Daoy (cell line): ENCODE data around the gene JAK1. TPM values are rescaled to one million over a fixed set of nuclear protein-coding genes. Genes with fewer than 3 reads are reported as not detected.
"Not testable (repeated sequence)": the region's sequence is repeated elsewhere in the genome, so short reads cannot be mapped to it uniquely, and the experiment has no call there.

Experiments used
- DNase-seq: peaks from one replicate; pipeline ENCODE4 v3.0.0-alpha.2; 2015; ENCODE audit warnings: low read depth
- total RNA-seq: library from RNA; depleted of rRNA; stranded (reverse); fragments of >200 nt; shearing (Covaris generic); gene quantifications from 2 replicates; pipeline ENCODE4 v1.2.3, GENCODE V29; 2014

Gene JAK1
- total RNA-seq, 1 experiment from 2014 or later: 70.3 TPM

DNA sequence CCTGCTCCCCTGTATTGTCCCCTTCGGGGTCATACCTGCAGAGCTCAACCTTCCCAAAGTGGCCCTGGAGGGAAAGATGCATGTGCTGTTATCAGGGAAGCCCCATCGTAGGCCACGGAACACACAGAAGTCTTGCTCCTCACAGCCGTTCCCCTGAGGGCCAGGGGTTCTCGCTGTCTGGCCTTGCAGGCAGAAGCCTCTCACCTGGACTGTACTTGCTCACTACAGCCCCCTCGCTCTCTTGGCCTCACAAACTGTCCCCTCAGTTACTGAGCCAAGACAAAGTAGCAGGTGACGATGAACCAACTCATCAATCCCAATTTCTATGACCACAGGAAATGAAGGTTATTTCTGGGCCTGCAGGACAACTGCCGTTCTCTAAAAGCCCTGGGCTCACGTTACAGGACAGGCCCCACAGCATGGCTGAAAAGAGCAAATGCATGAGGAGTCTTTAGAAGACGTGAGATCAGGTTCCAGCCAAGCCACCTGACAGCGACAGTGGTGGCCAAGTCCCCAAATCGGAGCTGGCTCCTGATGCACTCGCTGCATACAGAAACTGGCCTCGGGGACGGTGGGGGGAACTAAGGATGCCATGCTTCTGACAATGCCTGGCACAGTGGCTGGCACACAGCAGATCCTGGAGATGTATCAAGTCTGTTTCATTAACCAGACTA, 126.5 kb downstream of the JAK1 start:
- no peak for DNase-seq

- no peak for DNase-seq
These were observed 127.1 kb downstream of the JAK1 start for GRCh38 chr1:64839261-64839660.

- peak; percentile 18 for DNase-seq
These were observed 127.9 kb downstream of the JAK1 start for GRCh38 chr1:64838486-64838885.

- DNase-seq: no peak
These were observed 129.5 kb downstream of the JAK1 start for GRCh38 chr1:64836802-64837201.

DNA sequence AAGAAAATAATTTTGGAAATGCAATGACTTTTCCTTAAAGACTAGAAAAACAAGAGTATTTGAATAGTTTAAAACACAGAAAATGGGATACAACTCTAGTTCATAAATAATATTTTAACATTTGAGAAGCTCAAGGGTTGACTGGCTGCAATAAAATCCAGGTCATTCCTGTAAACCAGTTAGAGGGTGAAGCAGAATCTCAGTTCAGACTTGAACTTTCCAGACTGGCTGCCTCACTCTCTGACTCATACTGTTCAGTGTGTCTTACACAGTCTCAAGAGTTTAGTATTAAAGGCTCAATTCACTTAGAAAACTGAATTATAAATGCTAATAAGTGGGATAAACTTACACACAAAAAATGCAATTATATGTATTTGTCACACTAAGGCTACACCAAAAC, 131.6 kb downstream of the JAK1 start:
- DNase-seq: peak; percentile 19

GRCh38 chr1:64830030-64830651, 136.2 kb downstream of the JAK1 start:
- DNase-seq: no peak

- no peak for DNase-seq
These were observed 136.8 kb downstream of the JAK1 start for GRCh38 chr1:64829411-64830029.

DNA sequence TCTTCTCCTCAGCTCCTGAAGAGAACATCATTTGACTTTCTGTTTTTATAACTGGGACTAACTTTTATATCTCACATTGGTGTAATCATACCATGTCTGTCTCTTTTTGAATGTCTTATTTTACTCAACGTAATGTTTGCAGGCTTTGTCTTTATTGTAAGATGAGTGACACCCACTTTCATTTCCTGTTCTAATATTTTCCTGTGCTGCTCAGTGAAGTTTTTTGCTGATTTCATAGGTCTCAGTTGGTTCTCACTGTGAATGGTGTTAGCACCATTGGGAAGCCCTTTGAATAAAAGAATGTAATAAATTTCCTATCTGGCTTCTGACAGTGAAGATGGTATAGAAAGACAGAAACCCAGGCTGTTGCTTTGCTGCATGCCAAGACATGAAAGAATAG, 137.5 kb downstream of the JAK1 start:
- no peak for DNase-seq

DNA sequence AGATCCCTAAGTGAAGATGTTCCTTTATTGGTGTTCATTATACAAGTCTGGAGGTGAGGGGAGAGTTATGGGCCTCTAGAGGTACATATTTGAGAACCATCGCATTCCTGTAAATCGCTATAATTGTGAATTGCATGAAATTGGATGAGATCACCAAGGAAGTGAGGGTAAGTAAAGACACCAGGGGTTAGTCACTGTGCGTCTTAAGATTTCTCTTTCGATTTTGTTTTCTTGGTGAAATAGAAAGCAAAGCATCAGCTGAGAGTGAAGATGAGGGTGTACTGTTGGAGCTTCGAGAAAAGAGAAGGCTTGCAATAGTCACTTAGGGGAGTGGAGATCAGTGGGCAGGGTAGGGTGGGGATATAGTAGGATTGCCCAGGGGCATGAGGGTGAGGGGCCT, 139.4 kb downstream of the JAK1 start:
- DNase-seq: peak; percentile 54

DNA sequence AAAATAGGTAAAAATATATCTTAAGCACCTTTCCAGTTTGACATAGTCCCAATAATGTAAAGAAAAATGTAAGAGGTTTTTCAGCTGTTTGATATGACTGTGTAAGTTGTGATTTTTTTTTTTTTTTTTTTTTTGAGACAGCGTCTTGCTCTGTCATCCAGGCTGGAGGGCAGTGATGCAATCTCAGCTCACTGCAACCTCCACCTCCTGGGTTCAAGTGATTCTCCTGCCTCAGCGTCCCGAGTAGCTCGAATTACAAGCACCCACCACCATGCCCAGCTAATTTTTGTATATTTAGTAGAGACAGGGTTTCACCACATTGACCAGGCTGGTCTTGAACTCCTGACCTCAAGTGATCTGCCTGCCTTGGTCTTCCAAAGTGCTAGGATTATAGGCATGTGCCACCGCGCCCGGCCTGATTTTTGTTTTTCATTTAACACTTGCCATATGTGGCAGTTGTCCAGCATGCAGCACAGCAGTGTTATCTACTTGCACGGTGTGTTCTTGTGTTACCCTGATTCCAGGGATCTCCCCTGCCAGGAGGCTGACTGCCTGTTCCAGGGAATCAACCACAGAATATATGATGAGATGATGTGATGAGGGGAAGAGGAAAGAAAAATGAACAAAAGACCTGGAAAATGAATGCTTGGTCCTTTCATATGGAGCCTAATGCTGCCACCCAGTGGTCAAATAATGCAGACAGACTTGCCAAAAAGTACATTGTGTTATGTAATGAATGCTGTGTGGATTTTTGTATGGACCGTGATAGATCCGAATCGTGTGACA, 142.5 kb downstream of the JAK1 start:
- DNase-seq: peak; percentile 68

DNA sequence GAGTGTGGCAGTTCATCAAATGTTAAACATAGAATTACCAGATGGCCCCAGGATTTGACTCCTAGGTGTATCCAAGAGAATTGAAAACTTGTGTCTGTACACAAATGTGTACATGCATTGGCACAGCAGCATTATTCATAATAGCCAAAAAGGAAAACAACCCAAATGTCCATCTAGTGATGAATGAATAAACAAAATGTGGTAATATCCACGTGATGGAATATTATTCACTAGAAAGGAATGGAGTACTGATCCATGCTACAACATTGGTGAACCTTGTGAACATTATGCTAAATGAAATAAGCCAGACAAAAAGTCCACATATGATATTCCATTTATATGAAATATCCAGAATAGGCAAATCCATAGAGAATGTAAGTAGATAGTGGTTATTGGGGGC, 143.7 kb downstream of the JAK1 start:
- no peak for DNase-seq

DNA sequence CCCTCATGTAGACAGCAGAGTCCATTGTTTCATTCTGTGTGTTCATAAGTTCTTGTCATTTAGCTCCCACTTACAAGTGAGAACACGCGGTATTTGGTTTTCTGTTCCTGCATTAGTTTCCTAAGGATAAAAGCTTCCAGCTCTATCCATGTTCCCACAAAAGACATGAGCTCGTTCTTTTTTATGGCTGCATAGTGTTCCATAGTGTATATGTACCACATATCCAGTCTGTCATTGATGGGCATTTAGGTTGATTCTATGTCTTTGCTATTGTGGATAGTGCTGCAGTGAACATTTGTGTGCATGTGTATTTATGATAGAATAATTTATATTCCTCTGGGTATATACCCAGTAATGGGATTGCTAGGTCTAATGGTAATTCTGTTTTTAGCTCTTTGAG, 145.8 kb downstream of the JAK1 start:
- not testable (repeated sequence) for DNase-seq

DNA sequence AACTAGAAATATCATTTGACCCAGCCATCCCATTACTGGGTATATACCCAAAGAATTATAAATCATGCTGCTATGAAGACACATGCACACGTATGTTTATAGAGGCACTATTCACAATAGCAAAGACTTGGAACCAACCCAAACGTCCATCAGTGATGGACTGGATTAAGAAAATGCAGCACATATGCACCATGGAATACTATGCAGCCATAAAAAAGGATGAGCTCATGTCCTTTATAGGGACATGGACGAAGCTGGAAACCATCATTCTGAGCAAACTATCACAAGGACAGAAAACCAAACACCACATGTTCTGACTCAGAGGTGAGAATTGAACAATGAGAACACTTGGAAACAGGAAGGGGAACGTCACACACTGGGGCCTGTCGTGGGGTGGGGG, 149.0 kb downstream of the JAK1 start:
- DNase-seq: not testable (repeated sequence)

DNA sequence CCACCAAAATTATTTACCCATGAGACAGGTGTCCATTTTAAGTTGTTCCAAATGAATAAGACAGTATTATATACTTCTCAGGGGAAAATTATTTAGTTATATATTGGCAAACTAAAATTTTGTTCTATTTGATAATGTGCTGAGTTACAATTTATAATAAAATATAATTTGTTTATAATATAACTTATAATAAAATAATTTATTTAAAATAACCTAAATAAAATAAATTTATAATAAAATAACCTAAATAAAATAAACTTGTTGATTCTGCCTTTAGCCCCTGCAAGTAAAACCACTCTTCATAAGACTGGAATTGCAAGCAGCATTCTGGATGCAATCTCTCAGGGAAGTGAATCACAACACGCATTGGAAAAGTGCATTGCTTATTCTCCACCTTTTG, 151.9 kb downstream of the JAK1 start:
- no peak for DNase-seq

GRCh38 chr1:64811131-64811530, 155.2 kb downstream of the JAK1 start:
- DNase-seq: no peak

DNA sequence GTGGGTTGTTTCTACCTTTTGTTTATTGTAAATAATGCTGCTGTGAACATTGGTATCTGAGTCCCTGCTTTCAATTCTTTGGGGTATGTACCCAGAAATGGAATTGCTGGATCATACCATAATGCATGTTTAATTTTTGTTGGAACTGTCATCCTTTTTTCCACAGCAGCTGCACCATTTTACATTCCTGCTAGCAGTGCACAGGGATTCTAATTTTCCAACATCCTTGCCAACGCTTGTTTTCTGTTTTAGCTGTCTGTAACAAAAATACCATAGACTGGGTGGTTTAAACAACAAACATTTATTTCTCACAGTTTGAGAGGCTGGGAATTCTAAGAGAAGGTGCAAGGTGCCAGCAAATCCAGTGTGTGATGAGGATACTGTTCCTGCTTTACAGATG, 156.3 kb downstream of the JAK1 start:
- DNase-seq: no peak

- DNase-seq: no peak
These were observed 157.0 kb downstream of the JAK1 start for GRCh38 chr1:64809309-64809708.

- DNase-seq: no peak
These were observed 164.4 kb downstream of the JAK1 start for GRCh38 chr1:64801851-64802523.

DNA sequence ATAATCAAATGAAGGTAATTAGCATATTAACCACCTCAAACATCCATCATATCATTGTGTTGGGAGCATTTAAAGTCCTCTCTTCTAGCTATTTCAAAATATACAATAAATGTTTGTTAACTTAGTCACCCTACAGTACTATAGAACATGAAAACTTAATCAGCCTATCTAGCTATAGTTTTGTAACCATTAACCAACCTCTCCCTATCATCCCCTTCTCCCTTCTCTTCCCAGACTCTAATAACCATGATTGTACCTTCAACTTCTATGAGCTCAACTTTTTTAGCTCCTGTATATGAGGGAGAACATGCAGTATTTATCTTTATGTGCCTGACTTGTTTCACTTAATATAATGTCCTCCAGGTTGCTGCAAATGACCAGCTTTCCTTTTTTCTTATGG, 167.5 kb downstream of the JAK1 start:
- no peak for DNase-seq

DNA sequence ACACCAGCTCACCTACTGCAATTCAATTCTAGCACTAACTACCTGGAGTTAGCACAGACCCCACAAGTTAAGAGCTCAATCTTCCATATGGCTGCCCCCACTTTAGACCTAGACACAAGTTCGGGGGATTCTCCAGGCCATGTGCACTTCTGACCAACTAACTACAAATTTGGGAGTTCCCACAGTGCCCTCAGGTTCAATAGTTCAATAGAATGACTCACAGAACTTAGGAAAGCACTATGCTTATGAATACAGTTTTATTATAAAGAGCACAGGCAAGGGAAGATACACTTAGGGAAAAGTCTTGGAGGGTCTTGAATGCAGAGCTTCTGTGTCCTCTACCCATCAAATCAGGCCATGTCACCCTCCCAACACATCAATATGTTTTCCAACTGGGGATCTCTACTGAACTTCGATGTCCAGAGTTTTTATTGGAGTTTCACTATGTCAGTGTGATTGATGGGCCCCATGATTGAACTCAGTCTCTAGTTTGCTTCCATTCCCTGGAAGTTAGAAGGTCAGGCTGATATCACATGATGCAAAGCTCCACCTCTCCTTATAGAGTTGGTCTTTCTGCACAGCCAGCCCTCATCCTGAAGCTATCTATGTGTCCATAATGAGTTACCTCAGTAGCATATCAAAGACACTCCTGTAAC, 175.4 kb downstream of the JAK1 start:
- DNase-seq: no peak
